Right ventricle myocardium inferior (tissue), 1 donor: Measurements from ENCODE around the gene ELK1. TPM values are rescaled to one million over a fixed set of nuclear protein-coding genes. Genes with fewer than 3 reads are reported as not detected.

Source experiments
- ATAC-seq: fragments of 200-7000 bp; cut with Tn5 transposase; one replicate; pipeline ENCODE4 v1.9.1; 2020; ENCODE audit warnings: mild to moderate bottlenecking, moderate library complexity
- DNase-seq: peaks from one replicate; pipeline ENCODE4 v3.0.0; 2021; ENCODE audit errors: missing footprints
- intact Hi-C: fragments of 100-400 bp; cut with DNase I; formaldehyde crosslinking; loops from one replicate; pipeline ENCODE4 v1.11.0; 2022
- total RNA-seq: library from RNA; stranded (reverse); fragmentation: NEBNext Ultra II Directional; extraction: Animal tissue kit (Norgen Biotek cat#: 25700); gene quantifications from one replicate; pipeline ENCODE4 v1.2.1, GENCODE V29; 2021
- donor health status: DM: no; HTN: yes; CAD: no; lungs with severe emphysema.

ELK1 gene
- total RNA-seq, 1 donor from 2014 or later, result 19.3 TPM

- intact Hi-C loops, result loop anchor here (5.0 to 10.0 kb wide), 5 partner anchors 87 to 455 kb away; partner anchors contain the start of genes ARAF, UBA1 and ZNF81
- ATAC-seq, result no peak
- no peak for DNase-seq
Measured at GRCh38 chrX:47649781-47650163, 591 bp downstream of the ELK1 start.

GRCh38 chrX:47649271-47649670 lies 1.1 kb downstream of the ELK1 start:
- intact Hi-C loops, result loop anchor here (5.0 to 10.0 kb wide), 2 partner anchors 87 to 454 kb away; partner anchors contain the start of genes ARAF and UBA1
- ATAC-seq, result no peak
- DNase-seq, result no peak

- intact Hi-C loops, result loop anchor here (5.0 to 10.0 kb wide), 2 partner anchors 86 to 454 kb away; partner anchors contain the start of genes ARAF and UBA1
- no peak for DNase-seq
- ATAC-seq, result no peak
Measured at GRCh38 chrX:47648376-47648775, 2.0 kb downstream of the ELK1 start.

- intact Hi-C loops, result loop anchor here (5.0 to 10.0 kb wide), 2 partner anchors 84 to 452 kb away; partner anchors contain the start of genes ARAF and UBA1
- no peak for DNase-seq
- ATAC-seq, result no peak
Measured at GRCh38 chrX:47646636-47647035, 3.7 kb downstream of the ELK1 start.

GRCh38 chrX:47645530-47645929 lies 4.8 kb downstream of the ELK1 start:
- intact Hi-C loops, result loop anchor here (2.0 to 10.0 kb wide), 3 partner anchors 83 to 451 kb away; partner anchors contain the start of genes ARAF and UBA1
- ATAC-seq (no peak), DNase-seq (no peak)

- intact Hi-C loops, result loop anchor here (2.0 to 10.0 kb wide), 3 partner anchors 82 to 450 kb away; partner anchors contain the start of genes ARAF and UBA1
- DNase-seq (no peak), ATAC-seq (peak; percentile 70)
Measured at GRCh38 chrX:47644557-47645091, 5.7 kb downstream of the ELK1 start.

- DNase-seq (no peak), ATAC-seq (peak; percentile 52)
- intact Hi-C loops, result loop anchor here (2.0 to 10.0 kb wide), 2 partner anchors 103 to 449 kb away; partner anchors contain the start of gene UBA1
Measured at GRCh38 chrX:47643926-47644325, 6.4 kb downstream of the ELK1 start.

GRCh38 chrX:47638816-47639215 lies 11.5 kb downstream of the ELK1 start:
- intact Hi-C loops, result no loop called here
- ATAC-seq (no peak), DNase-seq (no peak)

- intact Hi-C loops, result no loop called here
Measured at GRCh38 chrX:47637546-47638195, 12.7 kb downstream of the ELK1 start.

GRCh38 chrX:47634871-47635575 lies 15.3 kb downstream of the ELK1 start:
- DNase-seq, result no peak

More at GRCh38 chrX:47637546-47638195, 12.7 kb downstream of the ELK1 start:
- peak; percentile 70 for ATAC-seq
- peak; percentile 77 for DNase-seq

GRCh38 chrX:47633689-47634590 lies 16.4 kb downstream of the ELK1 start:
- DNase-seq, result no peak
- intact Hi-C loops, result no loop called here

More at GRCh38 chrX:47634871-47635575, 15.3 kb downstream of the ELK1 start:
- ATAC-seq, result no peak
- intact Hi-C loops, result no loop called here

GRCh38 chrX:47632666-47633065 lies 17.7 kb downstream of the ELK1 start:
- intact Hi-C loops, result no loop called here
- ATAC-seq (no peak), DNase-seq (no peak)

More at GRCh38 chrX:47633689-47634590, 16.4 kb downstream of the ELK1 start:
- no peak for ATAC-seq

GRCh38 chrX:47631676-47632075 lies 18.7 kb downstream of the ELK1 start:
- ATAC-seq (no peak), DNase-seq (no peak)
- intact Hi-C loops, result no loop called here

- intact Hi-C loops, result no loop called here
- DNase-seq (peak; percentile 60), ATAC-seq (peak; percentile 46)
Measured at GRCh38 chrX:47629419-47630200, 20.8 kb downstream of the ELK1 start, which contains the start of gene CFP. TSS of gene CFP (minus strand) at chrX:47629930. CDS start at chrX:47629844, 86 bp downstream.

- DNase-seq (no peak), ATAC-seq (no peak)
- intact Hi-C loops, result no loop called here
Measured at GRCh38 chrX:47628982-47629381, 21.4 kb downstream of the ELK1 start.

- intact Hi-C loops, result no loop called here
- ATAC-seq (no peak), DNase-seq (no peak)
Measured at GRCh38 chrX:47625365-47625764, 25.0 kb downstream of the ELK1 start.

GRCh38 chrX:47623540-47624027 lies 26.8 kb downstream of the ELK1 start:
- ATAC-seq, result peak; percentile 46

More at GRCh38 chrX:47623540-47624027, 26.8 kb downstream of the ELK1 start:
- intact Hi-C loops, result no loop called here
- peak; percentile 69 for DNase-seq
